GM23248 (cell line): ENCODE results near the gene CD9.

Experiments
- EZH2 ChIP-seq: fragments of 200-600 bp; sonication (generic); IDR thresholded peaks from 2 replicates; pipeline ENCODE4 v1.6.1; 2018; ENCODE audit warnings: antibody characterized with exemption, mild to moderate bottlenecking; ENCODE audit not compliant: insufficient read depth, poor library complexity, severe bottlenecking
- EZH2phosphoT487 ChIP-seq: fragments of 200-600 bp; sonication (generic); IDR thresholded peaks from 2 replicates; pipeline ENCODE4 v1.6.1; 2018; ENCODE audit warnings: antibody characterized with exemption, moderate library complexity, mild to moderate bottlenecking, low read depth; ENCODE audit not compliant: insufficient read depth

DNA sequence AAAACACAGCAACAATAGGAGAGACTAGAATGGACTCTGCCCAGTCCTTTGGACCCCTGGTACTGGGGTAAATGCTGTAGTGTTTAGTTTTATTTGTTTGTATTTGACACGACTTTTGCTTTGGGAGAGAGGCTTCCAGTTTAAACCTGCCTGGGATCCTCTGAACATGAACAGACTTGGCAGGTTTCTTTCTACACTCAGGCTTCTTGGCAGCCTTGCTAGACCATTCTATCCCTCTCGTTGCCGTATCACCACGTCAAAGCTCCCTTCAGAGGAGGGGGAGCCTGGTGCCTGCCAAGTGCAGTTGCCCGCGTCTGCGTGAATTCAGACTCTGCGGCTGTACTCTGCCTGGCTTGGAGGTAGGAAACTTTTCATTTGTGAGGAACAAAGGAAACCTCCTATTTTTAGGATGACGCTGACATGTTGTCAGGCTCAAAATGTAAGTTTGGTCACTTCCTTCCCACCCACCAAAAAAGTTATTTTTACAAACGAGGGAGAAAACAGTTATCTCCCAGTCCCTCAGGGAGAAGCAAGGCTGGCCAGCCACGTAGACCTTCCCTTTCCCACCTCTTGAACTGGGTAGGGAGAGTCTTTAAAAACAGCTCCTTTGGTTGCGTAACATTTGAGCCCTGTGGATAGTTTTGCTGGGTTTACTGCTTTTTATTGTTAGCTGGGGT, 25.9 kb downstream of the CD9 start:
- no peak for TF ChIP-seq EZH2
- no peak for TF ChIP-seq EZH2phosphoT487
